GM19193 (cell line): Measurements from ENCODE around the gene PAPOLB.

Experiments used
- POLR2A ChIP-seq: IDR thresholded peaks from 4 replicates; pipeline ENCODE4 v1.6.1; 2011; ENCODE audit not compliant: insufficient read depth, insufficient read length; ENCODE audit errors: extremely low read depth

Gene PAPOLB

GRCh38 chr7:4861673-4862072 lies at the start of gene PAPOLB:
TSS of gene PAPOLB (minus strand) at chr7:4862030. CDS start at chr7:4861810, 220 bp downstream.
- TF ChIP-seq POLR2A: no peak

GRCh38 chr7:4911111-4911828 lies 49.4 kb upstream of the PAPOLB start:
- no peak for TF ChIP-seq POLR2A

GRCh38 chr7:4906682-4907081 lies 44.9 kb upstream of the PAPOLB start:
- TF ChIP-seq POLR2A: no peak

GRCh38 chr7:4905171-4905570 lies 43.3 kb upstream of the PAPOLB start:
- TF ChIP-seq POLR2A: no peak

- TF ChIP-seq POLR2A: no peak
These were observed 42.5 kb upstream of the PAPOLB start for GRCh38 chr7:4904346-4904745.

GRCh38 chr7:4895766-4896165 lies 33.9 kb upstream of the PAPOLB start:
- TF ChIP-seq POLR2A: no peak

GRCh38 chr7:4894482-4894881 lies 32.7 kb upstream of the PAPOLB start:
- TF ChIP-seq POLR2A: no peak

- TF ChIP-seq POLR2A: no peak
These were observed 32.2 kb upstream of the PAPOLB start for GRCh38 chr7:4893929-4894475.

GRCh38 chr7:4889682-4890081 lies 27.9 kb upstream of the PAPOLB start:
- TF ChIP-seq POLR2A: no peak

- TF ChIP-seq POLR2A: no peak
These were observed 26.3 kb upstream of the PAPOLB start for GRCh38 chr7:4888161-4888560.

GRCh38 chr7:4886671-4887070 lies 24.8 kb upstream of the PAPOLB start:
- TF ChIP-seq POLR2A: no peak

- no peak for TF ChIP-seq POLR2A
These were observed 23.5 kb upstream of the PAPOLB start for GRCh38 chr7:4885317-4885807.

GRCh38 chr7:4884164-4884563 lies 22.3 kb upstream of the PAPOLB start:
- TF ChIP-seq POLR2A: no peak

- TF ChIP-seq POLR2A: no peak
These were observed 21.7 kb upstream of the PAPOLB start, which contains the start of gene RADIL for GRCh38 chr7:4883372-4884144. TSS of gene RADIL (minus strand) at chr7:4883716. CDS start at chr7:4878139, 5,577 bp downstream.

GRCh38 chr7:4883033-4883371 lies 21.2 kb upstream of the PAPOLB start:
- no peak for TF ChIP-seq POLR2A
